SU-DHL-6 (cell line): ENCODE data around the gene EHD4.

Experiments
- EZH2phosphoT487 ChIP-seq: fragments of 200-600 bp; sonication (generic), shearing (Covaris generic); conservative IDR thresholded peaks from 2 replicates; pipeline ENCODE4 v1.6.1; 2018; ENCODE audit warnings: mild to moderate bottlenecking, antibody characterized with exemption, low read length, moderate library complexity, mixed read lengths
- TF ChIP-seq, protein P1 (sequence below): fragments of 200-600 bp; sonication (generic); IDR thresholded peaks from one replicate; pipeline ENCODE4 v1.5.1; 2017; ENCODE audit warnings: antibody characterized with exemption, mild to moderate bottlenecking, low read length, moderate library complexity; ENCODE audit not compliant: insufficient read depth, poor library complexity, severe bottlenecking

DNA sequence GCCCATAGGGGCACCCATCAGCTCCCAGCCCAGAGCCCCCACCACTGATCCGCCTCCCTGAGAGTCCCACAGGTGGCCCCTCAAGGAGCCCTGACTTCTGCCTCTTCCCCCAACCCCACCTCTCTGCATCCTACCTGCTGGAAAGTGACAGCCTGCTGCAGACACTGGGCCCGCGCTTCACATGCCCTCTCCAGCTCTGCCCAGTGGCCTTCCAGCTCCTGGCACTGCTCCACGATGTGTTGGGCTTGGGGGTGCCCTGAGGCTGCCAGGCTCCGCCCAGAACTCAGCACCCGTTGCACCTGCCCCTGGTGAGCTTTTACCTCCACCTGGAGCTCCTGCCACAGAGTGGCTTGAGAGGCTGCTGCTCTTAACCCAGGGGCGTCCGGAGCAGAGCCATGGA, 98.6 kb downstream of the EHD4 start:
- TF ChIP-seq, protein P1, sequence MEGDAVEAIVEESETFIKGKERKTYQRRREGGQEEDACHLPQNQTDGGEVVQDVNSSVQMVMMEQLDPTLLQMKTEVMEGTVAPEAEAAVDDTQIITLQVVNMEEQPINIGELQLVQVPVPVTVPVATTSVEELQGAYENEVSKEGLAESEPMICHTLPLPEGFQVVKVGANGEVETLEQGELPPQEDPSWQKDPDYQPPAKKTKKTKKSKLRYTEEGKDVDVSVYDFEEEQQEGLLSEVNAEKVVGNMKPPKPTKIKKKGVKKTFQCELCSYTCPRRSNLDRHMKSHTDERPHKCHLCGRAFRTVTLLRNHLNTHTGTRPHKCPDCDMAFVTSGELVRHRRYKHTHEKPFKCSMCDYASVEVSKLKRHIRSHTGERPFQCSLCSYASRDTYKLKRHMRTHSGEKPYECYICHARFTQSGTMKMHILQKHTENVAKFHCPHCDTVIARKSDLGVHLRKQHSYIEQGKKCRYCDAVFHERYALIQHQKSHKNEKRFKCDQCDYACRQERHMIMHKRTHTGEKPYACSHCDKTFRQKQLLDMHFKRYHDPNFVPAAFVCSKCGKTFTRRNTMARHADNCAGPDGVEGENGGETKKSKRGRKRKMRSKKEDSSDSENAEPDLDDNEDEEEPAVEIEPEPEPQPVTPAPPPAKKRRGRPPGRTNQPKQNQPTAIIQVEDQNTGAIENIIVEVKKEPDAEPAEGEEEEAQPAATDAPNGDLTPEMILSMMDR = no peak
- no peak for TF ChIP-seq EZH2phosphoT487
